T-helper 2 cell treated with Interferon-gamma antibody and Interleukin-4, amounts not matched to agents 5 μg/mL and 100 μg/mL, for 36 hours (primary cell): ENCODE measurements around the gene NCAPG2.

ENCODE experiments used
- DNase-seq: peaks from one replicate; pipeline ENCODE4 v3.0.0; 2021; ENCODE audit warnings: low spot score
- H3K27ac Mint-ChIP-seq: one replicate; pipeline ENCODE4 v1.8.0; 2021; ENCODE audit warnings: mild to moderate bottlenecking, mixed read lengths
- H3K27me3 Mint-ChIP-seq: one replicate; pipeline ENCODE4 v1.8.0; 2021; ENCODE audit warnings: low read depth, mixed read lengths
- H3K36me3 Mint-ChIP-seq: one replicate; pipeline ENCODE4 v1.8.0; 2021; ENCODE audit warnings: low read depth, mixed read lengths
- H3K4me1 Mint-ChIP-seq: one replicate; pipeline ENCODE4 v1.8.0; 2021; ENCODE audit warnings: low read depth, mixed read lengths
- H3K4me3 Mint-ChIP-seq: one replicate; pipeline ENCODE4 v1.8.0; 2022; ENCODE audit warnings: mild to moderate bottlenecking, moderate library complexity, mixed read lengths
- H3K9me3 Mint-ChIP-seq: one replicate; pipeline ENCODE4 v1.8.0; 2021; ENCODE audit warnings: mixed read lengths

The NCAPG2 gene

GRCh38 chr7:158730383-158731346, 26.1 kb upstream of the NCAPG2 start:
- H3K27me3 Mint-ChIP-seq: no peaks in the 10 kb centered on the region
- H3K4me1 Mint-ChIP-seq: peaks cover 2% of the 10 kb centered on the region
- peaks cover 27% of the 10 kb centered on the region for H3K36me3 Mint-ChIP-seq
- peak overlapping the region; percentile 26 for H3K27ac Mint-ChIP-seq
- no peak overlapping the region for H3K4me3 Mint-ChIP-seq
- H3K9me3 Mint-ChIP-seq: no peaks in the 10 kb centered on the region
- no peak for DNase-seq

DNA sequence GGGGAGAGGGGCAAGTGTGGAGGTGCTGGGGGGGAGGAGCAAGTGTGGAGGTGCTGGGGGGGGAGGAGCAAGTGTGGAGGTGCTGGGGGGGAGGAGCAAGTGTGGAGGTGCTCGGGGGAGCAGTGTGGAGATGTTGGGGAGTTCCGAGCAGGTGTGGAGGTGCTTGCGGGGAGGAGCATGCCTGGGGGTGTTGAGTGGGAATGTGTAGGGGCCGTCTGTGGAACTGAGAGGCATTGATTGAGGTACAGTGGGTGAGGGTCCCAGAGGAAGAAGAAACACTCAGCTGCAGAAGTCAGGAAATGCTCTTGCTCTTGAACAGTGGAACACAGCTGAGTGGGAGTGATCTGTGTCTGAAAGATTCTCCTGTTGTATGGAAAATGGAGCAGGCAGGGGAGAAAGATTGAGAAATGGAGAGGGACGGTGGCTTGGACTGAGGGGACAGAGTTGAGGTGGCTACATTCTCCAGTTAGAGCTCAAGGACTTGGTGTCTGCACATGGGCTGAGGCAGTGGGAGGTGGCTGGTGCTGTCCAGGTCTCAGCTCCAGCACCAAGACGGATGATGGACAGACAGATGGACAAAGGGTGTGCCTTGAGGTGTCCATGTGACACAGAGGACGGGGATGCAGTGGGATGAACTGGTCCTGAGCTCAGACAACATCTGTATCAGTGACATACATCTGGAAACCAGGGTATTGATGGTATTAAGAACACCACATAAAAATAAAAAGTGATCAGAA, 25.2 kb upstream of the NCAPG2 start:
- no peak for DNase-seq
- Mint-ChIP-seq H3K27ac (peak overlapping the region; percentile 28), H3K36me3 (peaks cover 18% of the 10 kb centered on the region), H3K9me3 (no peaks in the 10 kb centered on the region), H3K27me3 (no peaks in the 10 kb centered on the region), H3K4me3 (no peak overlapping the region), H3K4me1 (peaks cover 2% of the 10 kb centered on the region)

GRCh38 chr7:158728911-158729645, 24.5 kb upstream of the NCAPG2 start:
- H3K4me3 Mint-ChIP-seq: no peak overlapping the region
- H3K27ac Mint-ChIP-seq: no peak overlapping the region
- peaks cover 2% of the 10 kb centered on the region for H3K4me1 Mint-ChIP-seq
- DNase-seq: no peak
- H3K27me3 Mint-ChIP-seq: no peaks in the 10 kb centered on the region
- H3K9me3 Mint-ChIP-seq: no peaks in the 10 kb centered on the region
- peaks cover 15% of the 10 kb centered on the region for H3K36me3 Mint-ChIP-seq

DNA sequence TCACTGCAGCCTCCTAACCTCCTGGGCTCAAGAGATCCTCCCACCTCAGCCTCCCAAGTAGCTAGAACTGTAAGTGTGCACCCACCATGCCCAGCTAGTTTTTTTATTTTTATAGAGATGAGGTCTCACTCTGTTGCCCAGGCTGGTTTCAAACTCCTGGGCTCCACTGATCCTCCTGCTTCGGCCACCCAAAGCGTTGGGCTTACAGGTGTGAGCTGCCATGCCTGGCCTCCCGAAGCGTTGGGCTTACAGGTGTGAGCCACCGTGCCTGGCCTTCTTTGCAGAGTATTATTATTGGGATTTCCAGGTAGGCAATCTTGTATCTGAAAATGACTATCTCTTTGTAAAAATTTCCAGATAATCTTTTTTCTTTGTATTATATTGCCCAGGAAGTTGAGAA, 23.1 kb upstream of the NCAPG2 start:
- Mint-ChIP-seq H3K36me3 (peaks cover 14% of the 10 kb centered on the region), H3K4me3 (no peak overlapping the region), H3K9me3 (no peaks in the 10 kb centered on the region), H3K4me1 (peaks cover 2% of the 10 kb centered on the region), H3K27me3 (no peaks in the 10 kb centered on the region), H3K27ac (no peak overlapping the region)
- no peak for DNase-seq

DNA sequence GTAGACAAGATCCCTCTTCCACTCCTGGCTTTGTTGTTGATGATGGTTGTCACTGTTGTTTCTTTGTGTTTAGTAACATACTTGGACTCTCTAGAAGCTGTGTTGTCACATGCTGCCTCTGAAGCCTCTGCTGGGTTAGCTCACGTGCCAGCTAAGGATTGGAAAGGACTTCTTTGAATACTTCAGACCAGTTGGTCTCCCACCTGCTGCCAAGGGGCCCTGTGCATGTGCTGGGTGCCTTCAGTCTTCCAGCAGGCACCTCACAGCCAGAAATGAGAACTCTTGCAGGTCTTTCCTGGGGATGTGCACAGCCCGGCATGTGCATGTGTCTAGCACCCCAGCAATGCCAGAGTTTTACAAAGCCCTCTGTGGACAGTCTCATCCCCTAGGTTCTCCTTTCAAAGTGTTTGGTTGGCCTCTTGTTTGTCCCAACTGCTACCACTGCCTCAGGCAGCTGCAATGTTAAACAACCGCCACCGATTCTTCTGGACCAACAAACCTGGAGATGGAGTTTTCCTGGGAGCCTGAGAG, 21.7 kb upstream of the NCAPG2 start:
- H3K27ac Mint-ChIP-seq: no peak overlapping the region
- peaks cover 10% of the 10 kb centered on the region for H3K36me3 Mint-ChIP-seq
- no peak for DNase-seq
- H3K4me3 Mint-ChIP-seq: no peak overlapping the region
- H3K4me1 Mint-ChIP-seq: peaks cover 2% of the 10 kb centered on the region
- no peaks in the 10 kb centered on the region for H3K27me3 Mint-ChIP-seq
- H3K9me3 Mint-ChIP-seq: no peaks in the 10 kb centered on the region

DNA sequence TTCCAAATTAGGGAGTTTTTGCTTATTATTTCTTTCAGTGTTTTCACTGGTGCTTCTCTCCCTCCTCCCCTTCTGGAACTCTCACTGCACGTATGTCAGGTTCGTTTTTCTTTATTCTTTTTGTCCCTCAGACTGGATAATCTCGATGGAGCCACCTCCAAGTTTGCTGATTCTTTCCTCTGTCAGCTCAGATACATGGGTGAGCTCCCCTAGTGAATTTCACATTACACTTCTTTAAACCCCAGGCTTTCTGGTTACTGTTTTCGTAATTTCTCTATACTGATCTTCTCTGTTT, 20.8 kb upstream of the NCAPG2 start:
- Mint-ChIP-seq H3K4me3 (no peak overlapping the region), H3K27ac (no peak overlapping the region), H3K9me3 (no peaks in the 10 kb centered on the region), H3K4me1 (peaks cover 2% of the 10 kb centered on the region), H3K36me3 (peaks cover 10% of the 10 kb centered on the region), H3K27me3 (no peaks in the 10 kb centered on the region)
- DNase-seq: no peak

DNA sequence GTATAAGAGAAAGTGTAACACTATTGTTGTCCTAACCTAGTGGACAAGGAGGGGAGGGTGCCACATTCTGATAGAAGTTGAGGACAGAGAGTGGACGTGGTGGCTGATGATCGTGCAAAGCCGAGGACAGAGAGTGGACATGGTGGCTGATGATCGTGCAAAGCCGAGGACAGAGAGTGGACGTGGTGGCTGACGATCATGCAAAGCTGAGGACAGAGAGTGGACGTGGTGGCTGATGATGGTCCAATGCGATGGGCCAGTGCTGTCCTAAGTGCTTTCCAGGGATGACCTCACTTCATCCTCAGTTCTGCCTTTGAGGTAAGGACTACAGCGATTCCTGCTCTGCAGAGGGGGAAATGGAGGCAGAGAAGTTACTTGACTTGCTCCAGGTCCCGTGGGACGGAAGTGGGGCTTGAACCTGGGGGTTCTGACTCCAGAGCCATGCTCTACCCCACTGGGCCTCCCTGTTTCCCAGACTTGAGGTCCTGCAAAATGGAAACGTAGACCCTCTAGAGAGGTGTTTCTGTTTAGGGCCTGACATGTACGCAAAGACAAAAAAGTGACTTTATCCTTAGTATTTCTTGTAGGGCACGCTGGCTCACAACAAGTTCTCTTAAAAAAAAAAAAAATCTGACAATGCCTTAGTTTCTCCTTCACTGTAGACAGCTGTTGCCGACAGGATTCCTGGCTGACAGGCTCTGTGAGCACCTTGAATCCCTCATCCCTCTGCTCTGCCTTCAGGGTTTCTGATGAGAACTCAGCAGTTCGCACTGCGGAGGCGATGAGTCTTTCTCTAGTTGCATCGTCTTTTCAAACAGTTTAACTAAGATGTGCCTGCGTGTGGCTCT, 20.3 kb upstream of the NCAPG2 start:
- no peaks in the 10 kb centered on the region for H3K9me3 Mint-ChIP-seq
- DNase-seq: no peak
- no peak overlapping the region for H3K27ac Mint-ChIP-seq
- H3K36me3 Mint-ChIP-seq: peaks cover 5% of the 10 kb centered on the region
- H3K4me3 Mint-ChIP-seq: no peak overlapping the region
- no peaks in the 10 kb centered on the region for H3K27me3 Mint-ChIP-seq
- H3K4me1 Mint-ChIP-seq: no peaks in the 10 kb centered on the region

- no peaks in the 10 kb centered on the region for H3K9me3 Mint-ChIP-seq
- H3K4me3 Mint-ChIP-seq: no peak overlapping the region
- H3K27me3 Mint-ChIP-seq: peaks cover under 1% of the 10 kb centered on the region
- no peaks in the 10 kb centered on the region for H3K4me1 Mint-ChIP-seq
- peaks cover 1% of the 10 kb centered on the region for H3K36me3 Mint-ChIP-seq
- DNase-seq: no peak
- no peak overlapping the region for H3K27ac Mint-ChIP-seq
These were observed 19.2 kb upstream of the NCAPG2 start for GRCh38 chr7:158723714-158724385.

DNA sequence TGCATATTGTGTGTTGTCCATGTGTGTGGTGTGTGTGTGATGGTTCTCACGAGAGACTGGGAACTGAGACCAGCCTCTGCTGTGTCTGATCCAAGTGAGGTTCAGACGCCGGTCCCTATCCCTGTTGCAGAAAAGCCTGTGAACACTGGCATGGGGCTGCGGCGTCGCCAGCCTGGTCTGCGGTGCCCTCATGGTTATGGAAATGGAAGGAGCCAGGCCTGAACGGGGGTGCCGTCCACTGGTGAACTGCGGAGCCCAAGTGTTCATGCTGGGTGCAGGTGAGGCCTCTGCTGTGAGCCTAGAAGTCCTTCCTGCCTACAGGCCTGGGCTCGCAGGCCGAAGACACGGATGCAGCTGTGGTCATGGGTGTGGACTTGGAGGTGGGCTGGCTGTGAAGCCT, 18.7 kb upstream of the NCAPG2 start:
- no peak overlapping the region for H3K4me3 Mint-ChIP-seq
- H3K9me3 Mint-ChIP-seq: no peaks in the 10 kb centered on the region
- no peak overlapping the region for H3K27ac Mint-ChIP-seq
- peaks cover 6% of the 10 kb centered on the region for H3K27me3 Mint-ChIP-seq
- no peaks in the 10 kb centered on the region for H3K36me3 Mint-ChIP-seq
- no peak for DNase-seq
- H3K4me1 Mint-ChIP-seq: no peaks in the 10 kb centered on the region

DNA sequence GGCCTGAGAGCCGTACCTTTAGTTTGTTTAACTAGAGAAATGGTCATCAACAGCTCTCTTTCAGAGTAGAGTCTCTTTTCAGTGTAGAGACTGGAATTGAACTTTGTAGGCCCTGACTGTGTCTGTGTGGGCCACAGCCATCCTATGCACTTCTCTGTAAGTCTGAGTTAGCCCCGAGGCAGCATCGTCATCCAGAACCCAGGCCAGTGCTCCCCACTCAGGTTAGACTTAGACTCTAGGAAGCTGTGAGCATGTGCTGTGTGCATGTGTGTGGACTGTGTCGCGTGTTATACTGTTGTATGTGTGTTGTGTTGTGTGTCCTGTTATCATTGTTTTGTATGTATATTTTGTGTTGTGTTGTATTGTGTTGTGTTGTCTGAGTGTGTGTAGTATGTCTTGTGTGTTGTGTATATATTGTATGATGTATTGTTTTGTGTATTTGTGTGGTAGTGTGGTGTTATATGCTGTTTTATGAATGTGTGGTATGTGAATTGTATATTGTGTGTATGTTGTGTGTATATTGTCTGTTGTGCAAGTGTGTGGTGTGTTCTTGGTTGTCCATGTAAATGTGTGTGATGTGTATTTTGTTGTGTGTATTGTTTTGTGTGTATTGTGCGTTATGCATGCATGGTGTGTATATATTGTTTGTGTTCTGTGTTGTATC, 18.1 kb upstream of the NCAPG2 start:
- Mint-ChIP-seq H3K27me3 (peaks cover 10% of the 10 kb centered on the region), H3K9me3 (no peaks in the 10 kb centered on the region), H3K4me3 (no peak overlapping the region), H3K27ac (no peak overlapping the region), H3K36me3 (no peaks in the 10 kb centered on the region), H3K4me1 (no peaks in the 10 kb centered on the region)
- DNase-seq: no peak

- Mint-ChIP-seq H3K9me3 (no peaks in the 10 kb centered on the region), H3K36me3 (no peaks in the 10 kb centered on the region), H3K27ac (no peak overlapping the region), H3K27me3 (peaks cover 31% of the 10 kb centered on the region), H3K4me3 (no peak overlapping the region), H3K4me1 (no peaks in the 10 kb centered on the region)
- DNase-seq: no peak
These were observed 15.5 kb upstream of the NCAPG2 start for GRCh38 chr7:158720112-158720511.

DNA sequence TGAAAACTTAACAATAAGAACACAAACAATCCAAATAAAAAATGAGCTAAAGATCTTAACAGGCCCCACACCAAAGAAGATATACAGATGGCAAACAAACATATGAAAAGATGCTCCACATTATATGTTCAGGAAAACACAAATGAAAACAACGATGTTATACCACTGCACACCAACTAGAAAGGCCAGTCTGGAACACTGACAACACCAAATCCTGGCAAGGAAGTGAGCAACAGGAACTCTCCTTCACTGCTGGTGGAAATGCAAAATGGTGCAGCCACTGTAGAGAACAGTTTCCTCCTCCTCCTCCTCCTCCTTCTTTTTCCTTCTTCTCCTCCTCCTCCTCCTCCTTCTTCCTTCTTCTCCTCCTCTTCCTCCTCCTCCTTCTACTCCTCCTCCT, 12.2 kb upstream of the NCAPG2 start:
- DNase-seq: no peak
- Mint-ChIP-seq H3K27me3 (peaks cover 33% of the 10 kb centered on the region), H3K4me1 (peaks cover 4% of the 10 kb centered on the region), H3K9me3 (peaks cover 4% of the 10 kb centered on the region), H3K4me3 (no peak overlapping the region), H3K36me3 (peaks cover 4% of the 10 kb centered on the region), H3K27ac (no peak overlapping the region)
